ENCODE results near the gene ERLEC1.
"Not testable (repeated sequence)": the region's sequence is repeated elsewhere in the genome, so short reads cannot be mapped to it uniquely, and the experiment has no call there.

ERLEC1 gene

DNA sequence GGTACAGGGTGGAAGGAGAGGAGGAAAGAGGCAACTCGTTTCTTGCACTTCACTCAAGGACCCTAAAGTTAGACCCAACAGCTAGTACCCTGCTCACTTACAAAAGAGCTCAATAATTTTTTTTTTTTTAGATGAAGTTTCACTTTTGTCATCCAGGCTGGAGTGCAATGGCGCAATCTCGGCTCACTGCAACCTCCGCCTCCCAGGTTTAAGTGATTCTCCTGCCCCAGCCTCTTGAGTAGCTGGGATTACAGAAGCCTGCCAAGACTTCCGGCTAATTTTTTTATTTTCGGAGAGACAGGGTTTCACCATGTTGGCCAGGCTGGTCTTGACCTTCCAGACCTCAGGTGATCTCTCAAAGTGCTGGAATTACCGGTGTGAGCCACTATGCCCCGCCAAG lies 4.2 kb upstream of the ERLEC1 start:
- no peak for DNase-seq

DNA sequence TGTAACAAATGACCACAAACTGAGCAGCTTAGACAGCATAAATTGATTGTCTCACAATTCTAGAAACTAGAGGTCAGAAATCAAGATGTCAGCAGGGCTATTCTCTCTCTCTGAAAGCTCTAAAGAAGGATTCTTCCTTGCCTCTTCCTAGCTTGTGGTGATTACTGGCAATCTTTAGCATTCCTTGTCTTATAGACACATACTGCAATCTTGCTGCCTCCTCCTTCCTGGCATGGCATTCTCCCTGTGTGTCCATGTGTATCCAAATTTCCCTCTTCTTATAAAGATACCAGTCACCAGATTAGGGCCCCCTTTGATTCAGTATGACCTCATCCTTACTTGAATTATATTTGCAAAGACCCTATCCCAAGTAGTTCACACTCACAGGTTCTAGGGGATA lies 2.4 kb upstream of the ERLEC1 start:
- no peak for DNase-seq

DNA sequence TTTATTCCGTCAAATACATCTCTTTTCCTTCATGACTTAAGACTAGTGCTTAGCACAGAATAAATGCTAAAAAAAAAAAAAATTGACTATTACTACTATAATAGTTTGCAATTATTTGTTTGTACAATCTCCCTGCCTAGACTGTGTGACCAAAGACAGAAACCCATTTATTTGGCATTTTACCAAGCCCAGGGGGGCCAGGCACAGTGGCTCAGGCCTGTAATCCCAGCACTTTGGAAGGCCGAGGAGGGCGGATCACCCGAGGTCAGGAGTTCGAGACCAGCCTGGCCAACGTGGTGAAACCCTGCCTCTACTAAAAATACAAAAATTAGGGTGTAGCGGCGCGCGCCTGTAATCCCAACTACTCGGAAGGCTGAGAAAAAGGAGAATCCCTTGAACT lies 1.5 kb upstream of the ERLEC1 start:
- no peak for DNase-seq

DNA sequence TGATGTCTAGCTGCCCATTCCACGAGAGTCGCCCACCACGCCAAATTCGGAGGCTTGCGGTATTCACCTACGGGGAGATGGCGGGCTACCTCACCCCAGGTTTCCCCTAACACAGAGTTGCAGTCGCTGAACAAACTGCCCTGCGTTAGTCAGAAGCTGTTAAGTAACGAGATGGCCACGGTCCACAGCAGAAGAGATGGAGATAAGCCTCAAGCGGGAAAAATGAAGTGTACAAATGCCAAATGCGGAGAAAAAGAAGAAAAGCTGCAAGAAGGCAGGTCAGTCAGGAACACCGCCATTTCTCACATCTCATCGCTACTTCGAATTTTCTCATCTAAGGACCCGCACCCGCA lies 516 bp upstream of the ERLEC1 start:
- DNase-seq: peak in 1 of 2 experiments; percentile 53

DNA sequence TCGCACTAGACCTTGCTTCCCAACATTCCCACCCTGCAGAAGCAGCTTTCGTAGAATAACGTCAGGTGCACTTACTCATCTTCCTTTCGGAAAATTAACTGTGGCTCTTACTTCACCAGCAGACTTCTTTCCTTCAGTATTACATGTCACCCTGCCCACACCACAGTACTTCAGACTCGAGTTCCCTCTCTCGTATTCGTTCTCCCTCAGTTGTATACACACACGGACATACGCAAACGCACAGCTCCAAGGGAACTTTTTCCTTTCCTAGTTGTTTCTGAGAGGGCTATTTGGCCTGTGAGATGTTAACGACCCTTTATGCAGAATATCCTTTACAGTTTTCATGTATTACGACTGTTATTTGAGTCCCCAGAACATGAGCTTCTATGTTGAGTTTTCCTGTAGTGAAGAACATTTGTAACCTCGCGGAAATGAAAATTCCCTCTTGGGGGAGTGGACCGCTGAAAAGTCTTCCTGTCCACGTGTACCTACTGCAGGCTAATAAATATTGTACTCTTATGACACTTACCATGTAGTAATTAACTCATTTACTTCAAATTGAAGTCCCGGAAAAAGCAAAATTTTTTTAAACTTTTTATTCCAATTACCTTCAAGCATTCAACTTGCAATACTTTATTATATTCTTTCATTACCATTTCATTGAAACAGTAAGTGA lies 908 bp downstream of the ERLEC1 start:
- DNase-seq: no peak

DNA sequence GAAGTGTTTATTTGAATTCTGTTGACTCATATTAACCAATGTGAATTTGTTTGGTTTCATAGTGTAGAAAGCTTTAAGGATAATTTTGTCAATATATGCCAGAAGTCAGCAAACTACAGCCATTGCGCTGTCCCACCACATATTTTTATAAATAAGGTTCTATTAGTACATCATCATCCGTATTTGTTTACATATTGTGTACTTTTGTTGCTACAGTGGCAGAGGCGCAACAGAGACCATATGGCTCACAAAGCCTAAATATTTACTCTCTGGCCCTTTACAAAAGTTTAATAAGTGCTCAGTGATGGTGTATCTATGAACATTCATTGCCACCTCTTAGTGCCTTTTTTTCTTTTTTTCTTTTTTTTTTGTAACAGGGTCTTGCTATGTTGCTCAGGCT lies 6.4 kb downstream of the ERLEC1 start:
- DNase-seq: no peak

- DNase-seq: no peak
These were observed 7.0 kb downstream of the ERLEC1 start for GRCh38 chr2:53793821-53794220.

DNA sequence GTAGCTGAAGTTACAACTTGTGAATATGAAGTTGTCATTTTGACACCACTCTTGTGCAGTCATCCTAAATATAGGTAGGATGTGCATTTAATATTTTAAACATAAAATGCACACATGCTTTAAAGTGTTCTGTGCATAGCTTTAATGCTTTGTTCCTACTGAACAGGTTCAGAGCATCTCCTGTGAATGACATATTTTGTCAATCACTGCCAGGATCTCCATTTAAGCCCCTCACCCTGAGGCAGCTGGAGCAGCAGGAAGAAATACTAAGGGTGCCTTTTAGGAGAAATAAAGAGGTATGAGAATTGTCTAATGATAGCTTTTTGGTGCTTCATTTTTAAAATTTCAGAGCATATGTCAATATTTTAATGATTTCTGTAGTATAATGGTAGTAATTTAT lies 14.7 kb downstream of the ERLEC1 start:
- no peak for DNase-seq

GRCh38 chr2:53802617-53803151 lies 15.8 kb downstream of the ERLEC1 start:
- DNase-seq: peak; percentile 10 to 79

DNA sequence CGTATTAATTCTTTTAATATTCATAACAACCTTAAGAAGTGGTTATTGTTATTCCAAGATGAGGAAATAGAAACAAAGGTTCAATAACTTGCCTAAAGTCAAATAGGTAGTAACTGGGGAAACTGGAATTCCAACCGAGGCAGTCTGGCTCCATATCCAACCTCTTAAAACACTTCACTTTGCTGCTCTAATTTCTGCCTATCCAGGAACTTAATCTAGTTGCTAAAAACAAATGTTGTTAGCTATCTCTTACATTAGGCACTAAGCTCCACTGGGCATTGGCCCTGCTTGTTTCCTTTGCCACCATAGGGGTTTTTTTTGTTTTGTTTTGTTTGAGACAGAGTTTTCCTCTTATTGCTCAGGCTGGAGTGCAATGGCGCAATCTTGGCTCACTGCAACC lies 24.8 kb downstream of the ERLEC1 start:
- DNase-seq: no peak

GRCh38 chr2:53813151-53813550 lies 26.3 kb downstream of the ERLEC1 start:
- no peak for DNase-seq

- no peak for DNase-seq
These were observed 32.1 kb downstream of the ERLEC1 start for GRCh38 chr2:53818854-53819435.

DNA sequence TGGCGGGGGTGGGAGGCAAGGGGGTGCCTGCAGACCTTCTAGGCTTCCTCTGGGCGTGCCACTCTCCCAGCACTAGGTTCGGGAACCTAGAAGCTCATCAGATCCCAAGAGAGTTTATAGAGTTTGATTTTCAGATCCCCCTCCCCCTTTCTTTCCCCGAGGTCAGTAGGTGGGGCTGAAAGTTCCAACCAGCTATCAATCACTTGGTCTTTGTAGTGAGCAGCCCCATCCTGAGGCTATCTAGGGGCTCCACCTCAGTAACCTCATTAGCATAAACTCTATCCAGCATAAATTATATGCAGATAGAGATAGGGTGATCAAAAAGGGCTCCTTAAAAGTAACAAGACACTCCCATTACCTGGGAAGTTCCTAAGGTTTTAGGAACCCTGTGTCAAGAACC lies 32.8 kb downstream of the ERLEC1 start:
- no peak for DNase-seq

DNA sequence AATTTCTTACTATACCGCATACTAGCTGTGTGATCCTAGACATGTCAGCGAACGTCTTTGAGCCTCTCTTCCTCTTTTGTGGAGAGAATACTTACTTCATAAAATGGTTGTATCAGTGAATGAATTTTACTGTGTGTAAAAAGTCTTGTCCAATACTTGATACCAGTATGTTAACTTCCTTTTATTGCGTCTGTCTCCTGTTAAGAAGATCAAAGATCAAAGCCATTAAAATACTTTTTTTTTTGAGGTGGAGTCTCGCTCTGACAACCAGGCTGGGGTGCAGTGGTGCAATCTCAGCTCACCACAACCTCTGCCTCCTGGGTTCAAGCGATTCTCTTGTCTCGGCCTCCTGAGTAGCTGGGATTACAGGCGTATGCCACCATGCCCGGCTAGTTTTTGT lies 33.2 kb downstream of the ERLEC1 start:
- DNase-seq: no peak

DNA sequence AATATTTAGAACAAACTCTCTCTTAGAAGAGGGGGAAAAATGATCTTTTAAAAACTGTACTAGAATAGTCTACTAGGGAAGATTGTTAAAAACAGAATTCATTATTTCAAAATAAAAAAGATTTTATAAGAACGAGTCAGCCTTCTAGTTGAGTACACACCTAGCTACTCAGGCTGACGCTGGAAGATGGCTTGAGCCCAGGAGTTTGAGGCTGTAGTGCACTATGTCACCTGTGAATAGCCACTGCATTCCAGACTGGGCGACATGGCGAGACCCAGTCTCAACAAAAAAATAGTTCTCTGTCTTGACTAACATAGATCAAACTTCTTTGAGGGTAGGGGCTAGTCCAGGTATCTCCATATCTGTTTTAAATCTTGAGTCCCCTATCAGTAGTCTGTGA lies 33.9 kb downstream of the ERLEC1 start:
- DNase-seq: no peak

- no peak for DNase-seq
These were observed 35.0 kb downstream of the ERLEC1 start for GRCh38 chr2:53821810-53822209.

GRCh38 chr2:53823639-53824038 lies 36.8 kb downstream of the ERLEC1 start:
- peak in 1 of 2 experiments; percentile 24 for DNase-seq

DNA sequence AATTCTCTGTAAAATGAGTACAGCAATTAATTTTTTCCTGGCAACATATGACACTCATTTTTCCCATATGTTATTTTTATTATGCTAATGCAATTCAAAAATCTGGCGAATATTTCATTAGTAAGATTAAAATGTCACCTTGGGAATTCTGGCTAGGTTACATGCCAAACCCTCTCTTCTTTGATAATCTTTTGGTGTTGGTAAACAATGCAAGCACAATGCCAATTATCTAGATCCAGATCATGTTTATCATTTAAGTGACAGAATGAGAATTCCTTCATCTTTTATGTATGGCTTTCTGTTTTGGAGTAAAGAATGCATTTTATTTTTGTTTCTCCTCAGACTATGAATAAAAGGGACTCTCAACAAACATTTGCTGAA lies 39.2 kb downstream of the ERLEC1 start:
- peak in 1 of 2 experiments; percentile 25 for DNase-seq

DNA sequence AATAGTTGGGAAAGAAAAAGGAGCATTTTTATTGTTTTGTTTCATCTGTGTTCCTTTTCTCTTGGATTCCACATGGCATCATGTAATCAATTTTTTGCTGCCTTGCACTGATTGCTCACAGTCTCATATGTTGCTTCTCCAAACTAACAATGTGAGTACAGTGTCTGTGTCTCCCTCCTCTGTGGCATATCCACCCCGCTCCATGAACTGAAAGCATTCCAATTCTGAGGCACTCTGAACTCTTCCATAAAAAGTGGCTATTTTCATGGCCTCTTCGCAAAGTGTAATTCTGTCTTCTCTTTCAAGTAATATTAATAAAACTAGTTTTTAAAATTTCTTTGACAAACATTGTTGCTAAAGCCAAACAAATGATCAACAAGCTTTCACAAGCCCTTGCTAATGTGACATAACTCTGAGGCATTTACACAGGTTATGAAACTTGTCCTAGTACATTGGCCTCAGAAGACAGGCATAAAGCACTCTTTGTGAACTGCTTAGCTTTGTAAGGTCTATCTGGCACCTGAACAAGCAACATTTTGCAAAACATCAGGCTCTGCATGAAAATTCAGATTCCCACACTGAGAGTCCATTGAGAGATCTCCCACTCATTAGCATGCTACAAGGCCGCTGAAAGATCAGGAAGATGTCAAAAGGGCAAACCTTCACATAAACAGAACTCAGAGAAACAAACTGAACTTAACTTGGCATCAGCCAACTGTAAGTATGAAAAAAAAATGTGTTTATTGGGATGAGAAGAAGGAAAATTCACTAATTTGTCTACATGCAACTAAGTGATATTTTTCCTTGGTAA lies 39.9 kb downstream of the ERLEC1 start:
- DNase-seq: no peak

- no peak for DNase-seq
These were observed 40.7 kb downstream of the ERLEC1 start for GRCh38 chr2:53827398-53828175.

- no peak for DNase-seq
These were observed 41.5 kb downstream of the ERLEC1 start for GRCh38 chr2:53828331-53828730.

GRCh38 chr2:53829273-53829979 lies 42.6 kb downstream of the ERLEC1 start:
- no peak for DNase-seq

- not testable (repeated sequence) for DNase-seq
These were observed 43.1 kb downstream of the ERLEC1 start for GRCh38 chr2:53829980-53830290.
